ENCODE data around the gene ARL5A.

GRCh38 chr2:151770995-151771394 lies 57.2 kb downstream of the ARL5A start:
- TF ChIP-seq POLR2A (IDR thresholded peaks at IDR 0.05; ENCODE audit: extremely low read depth, insufficient read length) (no peak), CTCF (IDR thresholded peaks at IDR 0.05; ENCODE audit: low read depth, low read length) (no peak), MYC (IDR thresholded peaks at IDR 0.05; ENCODE audit: low read depth, low read length) (no peak), MAX (IDR thresholded peaks at IDR 0.05; ENCODE audit: low read depth, low read length) (no peak)

All from NB4 (cell line).